Skeletal muscle tissue (tissue), 4 donors: Measurements from ENCODE around the gene COL25A1. TPM values are rescaled to one million over a fixed set of nuclear protein-coding genes. Genes with fewer than 3 reads are reported as not detected.
"Not testable (repeated sequence)": the region's sequence is repeated elsewhere in the genome, so short reads cannot be mapped to it uniquely, and the experiment has no call there.

Source experiments
- H3K27ac ChIP-seq: one replicate; pipeline ENCODE4 v1.7.0; 2013; ENCODE audit warnings: mild to moderate bottlenecking, low read depth, low read length, inconsistent platforms
- H3K27me3 ChIP-seq, 3 donors: one replicate each; pipeline ENCODE4 v1.7.0; 2013; ENCODE audit warnings: low read length in 3 of 3; ENCODE audit not compliant: control insufficient read depth in 3 of 3, insufficient read depth in 3 of 3
- H3K36me3 ChIP-seq, 3 donors: one replicate each; pipeline ENCODE4 v1.7.0; 2013; ENCODE audit warnings: low read length in 3 of 3; ENCODE audit not compliant: control insufficient read depth in 3 of 3, insufficient read depth in 3 of 3
- H3K4me1 ChIP-seq, 3 donors: one replicate each; pipeline ENCODE4 v1.7.0; 2013; ENCODE audit warnings: low read length in 3 of 3, mild to moderate bottlenecking in 3 of 3; ENCODE audit not compliant: control insufficient read depth in 3 of 3, insufficient read depth in 3 of 3
- H3K4me3 ChIP-seq, 3 donors: one replicate each; pipeline ENCODE4 v1.7.0; 2013; ENCODE audit warnings: low read length in 3 of 3
- H3K9ac ChIP-seq, 3 donors: one replicate each; pipeline ENCODE4 v1.7.0; 2013; ENCODE audit warnings: low read length in 3 of 3, mild to moderate bottlenecking in 3 of 3, moderate library complexity in 2 of 3, low read depth in 1 of 3
- H3K9me3 ChIP-seq, 3 donors: one replicate each; pipeline ENCODE4 v1.7.0; 2013; ENCODE audit warnings: low read length in 3 of 3; ENCODE audit not compliant: control insufficient read depth in 3 of 3
- total RNA-seq: library from RNA; depleted of rRNA; stranded (reverse); fragments of >200 nt; gene quantifications from one replicate; pipeline ENCODE4 v1.2.3, GENCODE V29; 2014
- donor health status: Osteomylitis.

COL25A1 gene
- total RNA-seq, 1 donor from 2014 or later: 3.7 TPM

- Histone ChIP-seq H3K4me1 (no peaks in the 10 kb centered on the region), H3K9ac (no peak overlapping the region)
Observed at GRCh38 chr4:108888769-108889168, 413.7 kb downstream of the COL25A1 start.

GRCh38 chr4:108887034-108887433, 415.4 kb downstream of the COL25A1 start:
- no peaks in the 10 kb centered on the region for H3K4me1 ChIP-seq
- no peaks in the 10 kb centered on the region for H3K27me3 ChIP-seq
- no peak overlapping the region for H3K4me3 ChIP-seq
- H3K36me3 ChIP-seq: no peaks in the 10 kb centered on the region
- no peaks in the 10 kb centered on the region for H3K9me3 ChIP-seq
- H3K9ac ChIP-seq: no peak overlapping the region
- H3K27ac ChIP-seq: no peak overlapping the region

More at GRCh38 chr4:108888769-108889168, 413.7 kb downstream of the COL25A1 start:
- Histone ChIP-seq H3K9me3 (no peaks in the 10 kb centered on the region), H3K36me3 (no peaks in the 10 kb centered on the region), H3K4me3 (no peak overlapping the region), H3K27me3 (no peaks in the 10 kb centered on the region), H3K27ac (no peak overlapping the region)

- H3K4me1 ChIP-seq: no peaks in the 10 kb centered on the region
- no peak overlapping the region for H3K4me3 ChIP-seq
- H3K27me3 ChIP-seq: no peaks in the 10 kb centered on the region
- no peaks in the 10 kb centered on the region for H3K9me3 ChIP-seq
- H3K9ac ChIP-seq: no peak overlapping the region
- H3K36me3 ChIP-seq: no peaks in the 10 kb centered on the region
- H3K27ac ChIP-seq: no peak overlapping the region
Observed at GRCh38 chr4:108885211-108885610, 417.2 kb downstream of the COL25A1 start.

- no peak overlapping the region for H3K27ac ChIP-seq
- H3K36me3 ChIP-seq: no peaks in the 10 kb centered on the region
- no peaks in the 10 kb centered on the region for H3K27me3 ChIP-seq
- H3K9ac ChIP-seq: no peak overlapping the region
- no peak overlapping the region for H3K4me3 ChIP-seq
- H3K4me1 ChIP-seq: no peaks in the 10 kb centered on the region
- no peaks in the 10 kb centered on the region for H3K9me3 ChIP-seq
Observed at GRCh38 chr4:108884596-108884995, 417.9 kb downstream of the COL25A1 start.

GRCh38 chr4:108881986-108882385, 420.5 kb downstream of the COL25A1 start:
- Histone ChIP-seq H3K4me3 (no peak overlapping the region), H3K27ac (no peak overlapping the region), H3K9ac (no peak overlapping the region)

GRCh38 chr4:108881190-108881589, 421.3 kb downstream of the COL25A1 start:
- Histone ChIP-seq H3K4me3 (no peak overlapping the region), H3K27me3 (no peaks in the 10 kb centered on the region), H3K9me3 (no peaks in the 10 kb centered on the region), H3K36me3 (no peaks in the 10 kb centered on the region), H3K9ac (no peak overlapping the region), H3K27ac (no peak overlapping the region), H3K4me1 (no peaks in the 10 kb centered on the region)

More at GRCh38 chr4:108881986-108882385, 420.5 kb downstream of the COL25A1 start:
- H3K9me3 ChIP-seq: no peaks in the 10 kb centered on the region
- H3K27me3 ChIP-seq: no peaks in the 10 kb centered on the region
- H3K4me1 ChIP-seq: no peaks in the 10 kb centered on the region
- H3K36me3 ChIP-seq: no peaks in the 10 kb centered on the region

GRCh38 chr4:108878806-108879205, 423.7 kb downstream of the COL25A1 start:
- H3K4me3 ChIP-seq: no peak overlapping the region
- no peaks in the 10 kb centered on the region for H3K27me3 ChIP-seq
- no peak overlapping the region for H3K27ac ChIP-seq
- H3K9ac ChIP-seq: no peak overlapping the region
- no peaks in the 10 kb centered on the region for H3K9me3 ChIP-seq
- H3K36me3 ChIP-seq: no peaks in the 10 kb centered on the region
- no peaks in the 10 kb centered on the region for H3K4me1 ChIP-seq

- Histone ChIP-seq H3K4me1 (no peaks in the 10 kb centered on the region), H3K36me3 (no peaks in the 10 kb centered on the region), H3K4me3 (no peak overlapping the region), H3K9ac (no peak overlapping the region), H3K27ac (no peak overlapping the region), H3K27me3 (no peaks in the 10 kb centered on the region), H3K9me3 (no peaks in the 10 kb centered on the region)
Observed at GRCh38 chr4:108877821-108878220, 424.6 kb downstream of the COL25A1 start.

- Histone ChIP-seq H3K4me1 (no peaks in the 10 kb centered on the region), H3K9ac (no peak overlapping the region), H3K4me3 (no peak overlapping the region), H3K36me3 (no peaks in the 10 kb centered on the region), H3K27me3 (no peaks in the 10 kb centered on the region), H3K27ac (no peak overlapping the region), H3K9me3 (no peaks in the 10 kb centered on the region)
Observed at GRCh38 chr4:108874806-108875205, 427.7 kb downstream of the COL25A1 start.

- not testable (repeated sequence) for H3K4me3 ChIP-seq, H3K9ac ChIP-seq, H3K27me3 ChIP-seq, H3K4me1 ChIP-seq, H3K9me3 ChIP-seq, H3K27ac ChIP-seq, H3K36me3 ChIP-seq
Observed at GRCh38 chr4:108869970-108870369, 432.5 kb downstream of the COL25A1 start.
